Mucosa of rectum (tissue), 2 donors: ENCODE data around the gene LRP2BP.

ENCODE experiments used
- H3K27ac ChIP-seq, 2 donors: one replicate each; pipeline ENCODE4 v1.7.0; 2013; ENCODE audit warnings: inconsistent platforms in 2 of 2, low read depth in 2 of 2, low read length in 2 of 2
- H3K27me3 ChIP-seq, 2 donors: one replicate each; pipeline ENCODE4 v1.7.0; 2013; ENCODE audit warnings: low read length in 2 of 2; ENCODE audit not compliant: control insufficient read depth in 2 of 2, insufficient read depth in 2 of 2
- H3K36me3 ChIP-seq, 2 donors: one replicate each; pipeline ENCODE4 v1.7.0; 2013; ENCODE audit warnings: low read length in 2 of 2; ENCODE audit not compliant: control insufficient read depth in 2 of 2, insufficient read depth in 2 of 2
- H3K4me1 ChIP-seq, 2 donors: one replicate each; pipeline ENCODE4 v1.7.0; 2013; ENCODE audit warnings: low read length in 2 of 2, mild to moderate bottlenecking in 1 of 2; ENCODE audit not compliant: control insufficient read depth in 2 of 2, insufficient read depth in 2 of 2
- H3K4me3 ChIP-seq, 2 donors: one replicate each; pipeline ENCODE4 v1.7.0; 2013; ENCODE audit warnings: low read length in 2 of 2
- H3K9ac ChIP-seq, 2 donors: one replicate each; pipeline ENCODE4 v1.7.0; 2013; ENCODE audit warnings: low read length in 2 of 2, low read depth in 1 of 2, mild to moderate bottlenecking in 1 of 2
- H3K9me3 ChIP-seq, 2 donors: one replicate each; pipeline ENCODE4 v1.7.0; 2013; ENCODE audit warnings: low read length in 2 of 2; ENCODE audit not compliant: control insufficient read depth in 2 of 2
- donor health status: healthy.
- donor health status: Normal muscosa, but diverticular disease.

The LRP2BP gene

DNA sequence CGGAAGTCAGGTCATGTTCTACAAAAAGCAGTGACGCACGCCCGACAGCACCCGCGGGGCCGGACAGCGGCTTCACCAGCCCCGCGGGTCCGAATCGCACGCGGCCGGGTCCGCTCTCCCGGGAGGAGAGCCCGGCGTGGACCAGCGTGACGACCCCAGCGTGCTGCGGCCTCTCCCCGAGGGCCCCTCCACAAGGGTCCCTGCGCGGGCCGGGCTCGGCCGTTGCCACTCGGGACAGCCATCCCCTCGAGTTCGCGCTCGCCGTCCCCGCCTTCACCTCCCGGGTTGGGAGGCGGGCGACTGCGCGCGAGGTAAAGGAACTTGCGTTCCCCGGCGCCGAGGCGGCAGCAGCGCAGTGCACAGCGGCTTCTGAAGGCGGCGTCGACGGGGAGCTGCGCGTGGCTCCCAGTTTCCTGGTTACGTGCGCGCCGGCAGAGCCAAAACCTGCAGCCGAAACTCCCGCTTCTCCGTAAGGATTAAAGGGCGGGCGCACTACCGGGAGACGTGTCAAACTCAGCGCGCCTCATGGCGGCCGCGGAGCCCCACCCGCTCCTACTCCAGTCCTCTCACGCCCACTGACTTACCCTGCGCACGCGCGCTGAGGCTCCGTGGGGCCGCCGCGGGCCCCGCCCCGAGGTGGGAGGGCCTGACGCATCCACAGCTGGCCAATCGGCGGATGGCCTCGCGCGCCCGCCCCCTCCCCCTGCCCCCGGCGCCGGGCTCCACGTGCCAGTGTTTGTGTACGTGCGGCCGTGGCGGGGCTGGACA, 416 bp upstream of the LRP2BP start:
- Histone ChIP-seq H3K4me3 (peak overlapping the region; percentile 82 to 86), H3K27ac (peak overlapping the region; percentile 99 to 100), H3K9me3 (no peaks in the 10 kb centered on the region), H3K9ac (peak overlapping the region; percentile 83 to 97), H3K27me3 (no peaks in the 10 kb centered on the region), H3K4me1 (peaks cover 8 to 10% of the 10 kb centered on the region in 2 donors), H3K36me3 (peaks cover 6 to 9% of the 10 kb centered on the region in 2 donors)

DNA sequence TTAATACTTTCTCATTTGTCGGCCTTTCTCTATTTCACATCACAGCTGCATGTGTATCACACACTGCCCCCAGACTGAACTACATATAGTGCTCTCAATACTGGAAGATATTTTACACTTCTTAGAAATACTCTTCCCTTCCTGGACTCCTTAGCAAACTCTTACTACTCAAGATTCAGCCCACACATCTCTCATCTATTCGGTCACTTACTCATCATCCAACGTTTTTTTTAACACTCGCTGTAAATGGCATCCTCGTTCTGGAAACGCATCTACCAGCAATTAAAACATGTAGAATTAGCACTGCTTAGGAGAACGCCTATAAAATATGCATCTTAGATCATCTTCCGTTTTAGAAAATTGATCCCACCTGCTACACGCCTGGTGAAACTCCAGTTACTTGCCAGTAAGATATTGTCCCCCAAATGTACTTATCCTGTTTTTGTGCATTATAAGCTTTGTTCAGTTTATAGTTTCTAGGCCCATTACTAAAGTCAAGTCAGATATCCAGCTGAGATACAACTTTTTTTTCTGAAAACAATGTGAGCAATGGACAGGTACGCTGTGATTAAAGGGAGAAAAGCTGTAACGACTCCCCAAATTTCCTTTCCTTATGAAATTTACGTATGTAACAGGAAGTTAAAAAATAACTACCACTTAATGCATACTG, 1.0 kb downstream of the LRP2BP start:
- H3K27me3 ChIP-seq = no peaks in the 10 kb centered on the region
- peak overlapping the region; percentile 76 to 82 for H3K4me3 ChIP-seq
- peaks cover 0 to 2% of the 10 kb centered on the region in 2 donors for H3K36me3 ChIP-seq
- peaks cover 6 to 8% of the 10 kb centered on the region in 2 donors for H3K4me1 ChIP-seq
- peak overlapping the region in 1 of 2 donors; percentile 97 for H3K9ac ChIP-seq
- H3K27ac ChIP-seq = no peak overlapping the region
- H3K9me3 ChIP-seq = no peaks in the 10 kb centered on the region

GRCh38 chr4:185392156-185392555, 3.6 kb downstream of the LRP2BP start:
- Histone ChIP-seq H3K27ac (no peak overlapping the region), H3K9ac (no peak overlapping the region), H3K27me3 (no peaks in the 10 kb centered on the region), H3K4me3 (no peak overlapping the region), H3K9me3 (no peaks in the 10 kb centered on the region), H3K36me3 (no peaks in the 10 kb centered on the region), H3K4me1 (peaks cover 0 to 2% of the 10 kb centered on the region in 2 donors)

- Histone ChIP-seq H3K9me3 (no peaks in the 10 kb centered on the region), H3K27ac (no peak overlapping the region), H3K9ac (no peak overlapping the region), H3K4me1 (no peaks in the 10 kb centered on the region), H3K4me3 (no peak overlapping the region), H3K36me3 (no peaks in the 10 kb centered on the region), H3K27me3 (no peaks in the 10 kb centered on the region)
These were observed 4.8 kb downstream of the LRP2BP start for GRCh38 chr4:185390941-185391340.

GRCh38 chr4:185387957-185388356, 7.8 kb downstream of the LRP2BP start:
- no peaks in the 10 kb centered on the region for H3K27me3 ChIP-seq
- H3K4me3 ChIP-seq = no peak overlapping the region

DNA sequence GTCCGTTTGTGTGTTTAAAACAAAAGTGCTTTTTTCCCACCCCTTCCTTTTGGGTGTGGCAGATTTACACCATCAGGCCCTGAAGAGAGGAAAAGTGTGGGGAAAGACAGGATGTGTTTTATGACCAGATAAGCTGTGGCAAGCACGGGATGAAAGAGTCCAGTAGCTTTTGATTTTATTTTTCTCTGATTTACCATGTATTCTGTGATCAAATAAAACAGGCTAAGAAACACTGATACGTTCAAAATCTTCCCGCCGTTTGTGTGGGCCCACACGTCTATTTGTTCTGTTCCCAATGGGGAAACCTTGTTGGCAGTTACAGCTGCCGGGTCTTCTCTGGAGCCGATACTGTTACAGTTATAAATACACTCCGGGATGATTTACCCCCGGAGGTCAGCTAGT, 10.8 kb downstream of the LRP2BP start:
- no peak overlapping the region for H3K27ac ChIP-seq
- H3K4me3 ChIP-seq = no peak overlapping the region
- no peaks in the 10 kb centered on the region for H3K9me3 ChIP-seq
- H3K36me3 ChIP-seq = no peaks in the 10 kb centered on the region
- no peak overlapping the region for H3K9ac ChIP-seq
- H3K4me1 ChIP-seq = peaks cover 3 to 7% of the 10 kb centered on the region in 2 donors
- H3K27me3 ChIP-seq = no peaks in the 10 kb centered on the region

More at GRCh38 chr4:185387957-185388356, 7.8 kb downstream of the LRP2BP start:
- Histone ChIP-seq H3K36me3 (no peaks in the 10 kb centered on the region), H3K9me3 (no peaks in the 10 kb centered on the region), H3K4me1 (peaks cover 3 to 7% of the 10 kb centered on the region in 2 donors), H3K9ac (no peak overlapping the region), H3K27ac (no peak overlapping the region)

DNA sequence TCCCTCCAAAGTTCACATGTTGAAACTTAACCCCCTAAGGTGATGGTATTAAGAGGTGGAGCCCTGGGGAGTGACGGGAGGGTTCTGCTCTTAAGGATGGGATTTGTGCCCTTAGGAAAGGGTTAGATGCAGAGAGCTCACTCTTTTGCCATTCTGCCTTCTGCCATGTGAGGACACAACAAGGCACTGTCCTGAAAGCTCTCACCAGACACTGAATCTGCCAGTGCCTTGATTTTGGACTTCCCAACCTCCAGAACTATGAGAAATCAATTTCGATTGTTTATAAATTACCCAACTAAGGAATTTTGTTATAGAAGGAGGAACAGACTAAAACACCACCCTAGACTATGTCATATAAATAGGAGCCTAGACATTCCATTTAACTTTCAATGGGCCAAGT, 11.7 kb downstream of the LRP2BP start:
- Histone ChIP-seq H3K27me3 (no peaks in the 10 kb centered on the region), H3K4me3 (no peak overlapping the region), H3K9ac (no peak overlapping the region), H3K9me3 (no peaks in the 10 kb centered on the region), H3K4me1 (peaks cover 3 to 7% of the 10 kb centered on the region in 2 donors), H3K36me3 (no peaks in the 10 kb centered on the region), H3K27ac (no peak overlapping the region)

DNA sequence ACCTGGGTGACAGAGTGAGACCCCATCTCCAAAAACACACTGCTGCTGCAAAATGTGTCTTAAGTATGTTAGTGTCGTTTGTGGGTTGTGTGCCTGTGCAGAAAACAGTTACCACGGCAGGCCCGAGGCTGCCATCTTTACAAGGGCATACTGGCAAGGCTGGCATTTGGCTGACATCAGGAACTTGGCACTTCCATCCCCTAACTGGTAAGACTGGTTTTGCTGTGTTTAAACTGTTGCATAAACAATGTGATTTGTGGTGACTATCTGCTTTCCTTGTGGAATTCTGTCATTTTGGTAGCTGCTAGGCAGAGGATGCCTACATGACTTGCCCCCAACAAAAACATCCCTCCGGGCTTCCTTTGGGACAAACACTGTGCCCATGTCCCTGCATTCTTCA, 12.3 kb downstream of the LRP2BP start:
- Histone ChIP-seq H3K9me3 (no peaks in the 10 kb centered on the region), H3K4me3 (no peak overlapping the region), H3K9ac (no peak overlapping the region), H3K4me1 (peaks cover 3 to 7% of the 10 kb centered on the region in 2 donors), H3K27me3 (no peaks in the 10 kb centered on the region), H3K36me3 (no peaks in the 10 kb centered on the region), H3K27ac (no peak overlapping the region)

DNA sequence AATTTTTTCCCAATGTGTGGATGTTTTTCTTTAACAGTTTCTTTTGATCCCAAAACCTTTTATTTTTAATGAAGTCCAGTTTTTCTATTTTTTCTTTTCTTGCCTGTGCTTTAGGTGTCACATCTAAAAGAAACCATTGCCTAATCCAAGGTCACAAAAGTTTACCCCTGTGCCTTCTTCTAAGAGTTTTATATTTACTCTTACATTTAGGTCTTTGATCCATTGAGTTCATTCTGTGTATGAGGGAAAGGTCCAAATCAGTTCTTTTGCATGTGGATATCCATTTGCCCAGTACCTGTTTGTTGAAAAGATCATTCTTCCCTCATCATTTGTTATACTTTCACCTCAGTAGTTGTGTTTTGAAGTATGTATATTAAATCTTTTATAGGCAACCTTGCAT, 13.0 kb downstream of the LRP2BP start:
- peaks cover 3 to 7% of the 10 kb centered on the region in 2 donors for H3K4me1 ChIP-seq
- H3K27me3 ChIP-seq = no peaks in the 10 kb centered on the region
- H3K36me3 ChIP-seq = no peaks in the 10 kb centered on the region
- no peaks in the 10 kb centered on the region for H3K9me3 ChIP-seq
- H3K9ac ChIP-seq = no peak overlapping the region
- no peak overlapping the region for H3K4me3 ChIP-seq
- no peak overlapping the region for H3K27ac ChIP-seq
